Right lobe of liver (tissue), 4 donors: Measurements from ENCODE around the gene P2RY11.
A peak's percentile ranks its signal among the peaks of the same experiment; 100 is the strongest.

Experiments
- POLR2A ChIP-seq: fragments of 450-650 bp; IDR thresholded peaks from one replicate; pipeline ENCODE4 v1.6.1; 2017; ENCODE audit warnings: antibody characterized with exemption, mild to moderate bottlenecking
- TF ChIP-seq, protein P1 (sequence below), 4 donors: fragments of 200-600 bp in 3 of 4; fragments of 450-650 bp in 1 of 4; IDR thresholded peaks; one replicate each; pipeline versions ENCODE4 v1.5.1 to v1.8.0; 2016 to 2022; ENCODE audit warnings: antibody characterized with exemption in 4 of 4, mild to moderate bottlenecking in 2 of 4
- donor health status: DM: no; HTN: no; CAD: no.
- donor health status: DM: no; HTN: no; CAD: no.
- donor health status: DM: no; HTN: yes; CAD: no.

DNA sequence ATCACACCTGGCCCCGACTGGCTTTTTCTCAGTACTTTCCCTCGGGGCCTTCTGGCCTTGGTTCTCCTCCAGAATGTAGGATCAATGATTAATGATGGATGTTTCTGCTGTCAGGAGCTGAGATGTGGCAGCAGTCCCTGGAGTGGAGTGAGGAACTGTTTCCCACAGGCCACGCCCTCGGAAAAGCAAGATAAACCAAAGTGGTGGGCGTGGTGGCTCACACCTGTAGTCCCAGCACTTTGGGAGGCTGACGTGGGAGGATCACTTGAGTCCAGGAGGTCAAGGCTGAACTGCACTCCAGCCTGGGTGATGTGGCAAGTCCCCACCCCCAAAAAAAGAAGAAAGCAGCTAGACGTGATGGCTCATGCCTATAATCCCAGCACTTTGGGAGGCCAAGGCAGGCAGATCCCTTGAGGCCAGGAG lies 32.5 kb upstream of the P2RY11 start:
- TF ChIP-seq, protein P1, sequence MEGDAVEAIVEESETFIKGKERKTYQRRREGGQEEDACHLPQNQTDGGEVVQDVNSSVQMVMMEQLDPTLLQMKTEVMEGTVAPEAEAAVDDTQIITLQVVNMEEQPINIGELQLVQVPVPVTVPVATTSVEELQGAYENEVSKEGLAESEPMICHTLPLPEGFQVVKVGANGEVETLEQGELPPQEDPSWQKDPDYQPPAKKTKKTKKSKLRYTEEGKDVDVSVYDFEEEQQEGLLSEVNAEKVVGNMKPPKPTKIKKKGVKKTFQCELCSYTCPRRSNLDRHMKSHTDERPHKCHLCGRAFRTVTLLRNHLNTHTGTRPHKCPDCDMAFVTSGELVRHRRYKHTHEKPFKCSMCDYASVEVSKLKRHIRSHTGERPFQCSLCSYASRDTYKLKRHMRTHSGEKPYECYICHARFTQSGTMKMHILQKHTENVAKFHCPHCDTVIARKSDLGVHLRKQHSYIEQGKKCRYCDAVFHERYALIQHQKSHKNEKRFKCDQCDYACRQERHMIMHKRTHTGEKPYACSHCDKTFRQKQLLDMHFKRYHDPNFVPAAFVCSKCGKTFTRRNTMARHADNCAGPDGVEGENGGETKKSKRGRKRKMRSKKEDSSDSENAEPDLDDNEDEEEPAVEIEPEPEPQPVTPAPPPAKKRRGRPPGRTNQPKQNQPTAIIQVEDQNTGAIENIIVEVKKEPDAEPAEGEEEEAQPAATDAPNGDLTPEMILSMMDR (IDR thresholded peaks at IDR 0.05) = no peak
- TF ChIP-seq POLR2A = peak; percentile 13
